PC-3 (cell line): Measurements from ENCODE around the gene ZNF592.

Experiments
- EZH2phosphoT487 ChIP-seq: fragments of 300-600 bp; sonication (generic); IDR thresholded peaks from 2 replicates; pipeline ENCODE4 v1.6.1; 2018; ENCODE audit warnings: mild to moderate bottlenecking, antibody characterized with exemption, low read length, borderline replicate concordance
- TF ChIP-seq, protein P1 (sequence below): fragments of 300-600 bp; sonication (generic); conservative IDR thresholded peaks from 2 replicates; pipeline ENCODE4 v1.5.1; 2017; ENCODE audit warnings: antibody characterized with exemption, low read depth, mild to moderate bottlenecking, low read length

DNA sequence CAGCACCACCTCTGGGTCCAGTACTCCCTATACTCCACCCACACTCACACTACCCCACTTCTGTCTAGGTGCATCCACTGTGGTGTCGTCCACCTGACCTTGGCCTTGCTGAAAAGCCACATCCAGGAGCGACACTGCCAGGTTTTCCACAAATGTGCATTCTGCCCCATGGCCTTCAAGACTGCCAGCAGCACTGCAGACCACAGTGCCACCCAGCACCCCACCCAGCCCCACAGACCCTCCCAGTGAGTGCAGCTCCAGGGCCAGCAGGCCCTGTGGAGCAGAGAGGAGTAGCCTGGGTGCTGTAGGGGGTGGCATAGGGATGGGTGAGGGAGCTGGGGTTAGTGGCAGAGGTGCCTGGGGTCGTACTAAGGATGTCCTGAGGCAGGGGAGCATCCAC is 49.4 kb downstream of the ZNF592 start:
- TF ChIP-seq, protein P1, sequence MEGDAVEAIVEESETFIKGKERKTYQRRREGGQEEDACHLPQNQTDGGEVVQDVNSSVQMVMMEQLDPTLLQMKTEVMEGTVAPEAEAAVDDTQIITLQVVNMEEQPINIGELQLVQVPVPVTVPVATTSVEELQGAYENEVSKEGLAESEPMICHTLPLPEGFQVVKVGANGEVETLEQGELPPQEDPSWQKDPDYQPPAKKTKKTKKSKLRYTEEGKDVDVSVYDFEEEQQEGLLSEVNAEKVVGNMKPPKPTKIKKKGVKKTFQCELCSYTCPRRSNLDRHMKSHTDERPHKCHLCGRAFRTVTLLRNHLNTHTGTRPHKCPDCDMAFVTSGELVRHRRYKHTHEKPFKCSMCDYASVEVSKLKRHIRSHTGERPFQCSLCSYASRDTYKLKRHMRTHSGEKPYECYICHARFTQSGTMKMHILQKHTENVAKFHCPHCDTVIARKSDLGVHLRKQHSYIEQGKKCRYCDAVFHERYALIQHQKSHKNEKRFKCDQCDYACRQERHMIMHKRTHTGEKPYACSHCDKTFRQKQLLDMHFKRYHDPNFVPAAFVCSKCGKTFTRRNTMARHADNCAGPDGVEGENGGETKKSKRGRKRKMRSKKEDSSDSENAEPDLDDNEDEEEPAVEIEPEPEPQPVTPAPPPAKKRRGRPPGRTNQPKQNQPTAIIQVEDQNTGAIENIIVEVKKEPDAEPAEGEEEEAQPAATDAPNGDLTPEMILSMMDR: no peak
- no peak for TF ChIP-seq EZH2phosphoT487
